Left cardiac atrium (tissue), 4 donors: Measurements from ENCODE around the gene MITF. TPM values are rescaled to one million over a fixed set of nuclear protein-coding genes. Genes with fewer than 3 reads are reported as not detected.
A peak's percentile ranks its signal among the peaks of the same experiment; 100 is the strongest.

Experiments
- ATAC-seq, 2 donors: fragments of 200-7000 bp; cut with Tn5 transposase; one replicate each; pipeline ENCODE4 v1.9.1; 2020; ENCODE audit warnings: mild to moderate bottlenecking in 2 of 2, moderate library complexity in 2 of 2
- DNase-seq: peaks from one replicate; pipeline ENCODE4 v3.0.0-alpha.2; 2020
- intact Hi-C, 2 donors: fragments of 100-400 bp; cut with DNase I; formaldehyde crosslinking; loops; one replicate each; pipeline versions ENCODE4 v1.14.1 to v1.15.1; 2022 to 2023
- long read RNA-seq: library from polyadenylated mRNA; unstranded; transcript quantifications from one replicate; pipeline ENCODE4 v2.0.0, GENCODE V29; 2021
- total RNA-seq, 2 donors: library from RNA; stranded (reverse); fragmentation: NEBNext Ultra II Directional; extraction: Animal tissue kit (Norgen Biotek cat#: 25700); gene quantifications; one replicate each; pipeline ENCODE4 v1.2.1, GENCODE V29; 2021
- donor health status: DM: no; HTN: yes; CAD: no.
- donor health status: DM: no; HTN: yes; CAD: no; lungs with severe emphysema.
- donor health status: DM: yes; HTN: yes; CAD: no.
- donor health status: Dilated cardiomyopathy.

The MITF gene
- 10 to 100 TPM; 35.2 to 51.4 TPM for total RNA-seq
- long read RNA-seq, full-length matches to known transcripts: 55 of 96 reads
- long read RNA-seq, partial matches to known transcripts: 27 of 96 reads
- long read RNA-seq, other reads (novel, unspliced or antisense): 14 of 96 reads

GRCh38 chr3:69739204-69740102 lies at the start of gene MITF:
Gene MITF (plus strand): TSS chr3:69739464. CDS start chr3:69739598, 134 bp downstream.
- DNase-seq: peak; percentile 95
- intact Hi-C loops: loop anchor here in 1 of 2 donors (5.0 kb wide), 1 partner anchor 43 kb away; no protein-coding TSS in a partner anchor
- peak; percentile 97 to 99 for ATAC-seq

- intact Hi-C loops: loop anchor here (5.0 to 10.0 kb wide), 4 partner anchors 100 to 255 kb away; no protein-coding TSS in a partner anchor
- no peak for ATAC-seq
- no peak for DNase-seq
These were observed 47.4 kb upstream of the MITF start for GRCh38 chr3:69691860-69692259.

GRCh38 chr3:69692761-69693160 lies 46.5 kb upstream of the MITF start:
- ATAC-seq (no peak), DNase-seq (no peak)
- intact Hi-C loops: loop anchor here (5.0 to 10.0 kb wide), 4 partner anchors 100 to 255 kb away; no protein-coding TSS in a partner anchor

GRCh38 chr3:69695443-69695842 lies 43.8 kb upstream of the MITF start:
- intact Hi-C loops: loop anchor here (10.0 kb wide), 2 partner anchors 99 to 159 kb away; no protein-coding TSS in a partner anchor
- DNase-seq: no peak
- ATAC-seq: no peak

- no peak for ATAC-seq
- intact Hi-C loops: loop anchor here (10.0 kb wide), 2 partner anchors 99 to 159 kb away; no protein-coding TSS in a partner anchor
These were observed 43.3 kb upstream of the MITF start for GRCh38 chr3:69695933-69696332.

GRCh38 chr3:69696367-69696766 lies 42.9 kb upstream of the MITF start:
- intact Hi-C loops: loop anchor here (10.0 kb wide), 2 partner anchors 98 to 158 kb away; no protein-coding TSS in a partner anchor
- DNase-seq (no peak), ATAC-seq (no peak)

More at GRCh38 chr3:69695933-69696332, 43.3 kb upstream of the MITF start:
- DNase-seq: no peak

- DNase-seq: no peak
- no peak for ATAC-seq
- intact Hi-C loops: loop anchor here (10.0 kb wide), 2 partner anchors 97 to 157 kb away; no protein-coding TSS in a partner anchor
These were observed 41.9 kb upstream of the MITF start for GRCh38 chr3:69697381-69697780.

- ATAC-seq (no peak), DNase-seq (no peak)
- intact Hi-C loops: loop anchor here (10.0 kb wide), 2 partner anchors 96 to 156 kb away; no protein-coding TSS in a partner anchor
These were observed 40.5 kb upstream of the MITF start for GRCh38 chr3:69698728-69699127.

GRCh38 chr3:69699183-69699582 lies 40.1 kb upstream of the MITF start:
- intact Hi-C loops: loop anchor here (10.0 kb wide), 2 partner anchors 96 to 156 kb away; no protein-coding TSS in a partner anchor
- no peak for DNase-seq
- ATAC-seq: no peak

GRCh38 chr3:69700949-69701348 lies 38.3 kb upstream of the MITF start:
- no peak for ATAC-seq
- intact Hi-C loops: no loop called here

GRCh38 chr3:69710153-69710977 lies 28.9 kb upstream of the MITF start:
- DNase-seq (no peak), ATAC-seq (peak in 1 of 2 donors; percentile 34)
- intact Hi-C loops: no loop called here

More at GRCh38 chr3:69700949-69701348, 38.3 kb upstream of the MITF start:
- no peak for DNase-seq

- DNase-seq (no peak), ATAC-seq (no peak)
- intact Hi-C loops: no loop called here
These were observed 27.0 kb upstream of the MITF start for GRCh38 chr3:69712269-69712668.

- intact Hi-C loops: no loop called here
- no peak for ATAC-seq
- no peak for DNase-seq
These were observed 26.3 kb upstream of the MITF start for GRCh38 chr3:69712933-69713332.

GRCh38 chr3:69715204-69715603 lies 24.1 kb upstream of the MITF start:
- DNase-seq (no peak), ATAC-seq (no peak)
- intact Hi-C loops: no loop called here

- peak; percentile 35 for DNase-seq
- peak; percentile 90 for ATAC-seq
These were observed 23.1 kb upstream of the MITF start for GRCh38 chr3:69716119-69716518.

GRCh38 chr3:69718866-69719586 lies 20.2 kb upstream of the MITF start:
- intact Hi-C loops: no loop called here

More at GRCh38 chr3:69716119-69716518, 23.1 kb upstream of the MITF start:
- intact Hi-C loops: no loop called here

GRCh38 chr3:69719587-69720122 lies 19.6 kb upstream of the MITF start:
- intact Hi-C loops: no loop called here
- ATAC-seq (peak; percentile 24 to 39), DNase-seq (no peak)

More at GRCh38 chr3:69718866-69719586, 20.2 kb upstream of the MITF start:
- no peak for DNase-seq
- ATAC-seq: no peak

GRCh38 chr3:69720824-69721223 lies 18.4 kb upstream of the MITF start:
- intact Hi-C loops: no loop called here
- no peak for DNase-seq
- ATAC-seq: no peak
